Suprapubic skin (tissue), 4 donors: ENCODE data around the gene SLF2.

Experiments
- CTCF ChIP-seq, 2 donors: fragments of 200-600 bp in 1 of 2; fragments of 450-650 bp in 1 of 2; sonication (generic) in 1 of 2; IDR thresholded peaks; one replicate each; pipeline ENCODE4 v1.5.1; 2016 to 2019; ENCODE audit warnings: antibody characterized with exemption in 2 of 2, mild to moderate bottlenecking in 1 of 2, moderate library complexity in 1 of 2
- POLR2A ChIP-seq, 2 donors: fragments of 450-650 bp; IDR thresholded peaks; one replicate each; pipeline ENCODE4 v1.6.1; 2017; ENCODE audit warnings: antibody characterized with exemption in 2 of 2, mild to moderate bottlenecking in 2 of 2, moderate library complexity in 2 of 2
- POLR2AphosphoS5 ChIP-seq, 3 donors: sonication (generic); formaldehyde crosslinking; IDR thresholded peaks; one replicate each; pipeline ENCODE4 v1.6.1; 2017; ENCODE audit warnings: antibody characterized with exemption in 3 of 3

- TF ChIP-seq CTCF (IDR thresholded peaks at IDR 0.05) (no peak), POLR2A (IDR thresholded peaks at IDR 0.05) (no peak), POLR2AphosphoS5 (IDR thresholded peaks at IDR 0.05) (no peak)
Observed at GRCh38 chr10:101011517-101012423, 99.0 kb downstream of the SLF2 start.
